Keratinocyte (primary cell): ENCODE results near the gene RUNX1. TPM values are rescaled to one million over a fixed set of nuclear protein-coding genes. Genes with fewer than 3 reads are reported as not detected.

Experiments used
- DNase-seq: peaks from one replicate; pipeline ENCODE4 v3.0.0-alpha.2; 2011; ENCODE audit warnings: low read depth, missing footprints, low spot score
- FAIRE-seq: peaks from 2 replicates; lab custom pipeline; 2011; peaks lifted over from hg19 to GRCh38; lab: Jason Lieb, UNC
- H2AFZ ChIP-seq: 2 replicates; pipeline ENCODE4 v1.6.0; 2012; ENCODE audit warnings: low read length, control low read depth, inconsistent platforms; ENCODE audit not compliant: control insufficient read depth
- H3K27ac ChIP-seq: 2 replicates; pipeline ENCODE4 v1.5.1; 2011; ENCODE audit warnings: low read length; ENCODE audit not compliant: control insufficient read depth, insufficient read depth
- H3K27me3 ChIP-seq: 3 replicates; pipeline ENCODE4 v1.6.0; 2011; ENCODE audit warnings: low read length; ENCODE audit not compliant: control insufficient read depth, insufficient read depth; ENCODE audit errors: extremely low read depth
- H3K36me3 ChIP-seq, 2 experiments: 2 replicates in 1 of 2; 3 replicates in 1 of 2; pipeline ENCODE4 v1.5.1; 2011; ENCODE audit warnings: low read length in 2 of 2, mild to moderate bottlenecking in 1 of 2; ENCODE audit not compliant: control insufficient read depth in 2 of 2, insufficient read depth in 2 of 2; ENCODE audit errors: extremely low read depth in 1 of 2
- H3K4me1 ChIP-seq: 3 replicates; pipeline ENCODE4 v1.5.1; 2011; ENCODE audit warnings: low read length; ENCODE audit not compliant: control insufficient read depth, insufficient read depth; ENCODE audit errors: extremely low read depth
- H3K4me2 ChIP-seq: 3 replicates; pipeline ENCODE4 v1.6.0; 2011; ENCODE audit warnings: low read depth, low read length; ENCODE audit not compliant: control insufficient read depth, insufficient read depth; ENCODE audit errors: extremely low read depth
- H3K4me3 ChIP-seq, 3 experiments: fragments of 200-600 bp in 1 of 3; sonication (generic) in 1 of 3; 2 replicates in 2 of 3; 3 replicates in 1 of 3; pipeline ENCODE4 v1.5.1; 2011 to 2016; ENCODE audit warnings: low read length in 3 of 3, mild to moderate bottlenecking in 3 of 3, control low read depth in 2 of 3, inconsistent platforms in 1 of 3, low read depth in 1 of 3, mixed read lengths in 1 of 3, mixed run types in 1 of 3, moderate library complexity in 1 of 3; ENCODE audit not compliant: control insufficient read depth in 2 of 3, insufficient read depth in 2 of 3; ENCODE audit errors: extremely low read depth in 1 of 3
- H3K79me2 ChIP-seq: 2 replicates; pipeline ENCODE4 v1.6.0; 2012; ENCODE audit warnings: low read length; ENCODE audit not compliant: control insufficient read depth, insufficient read depth
- H3K9ac ChIP-seq: 3 replicates; pipeline ENCODE4 v1.6.0; 2011; ENCODE audit warnings: low read length; ENCODE audit not compliant: control insufficient read depth, insufficient read depth; ENCODE audit errors: extremely low read depth
- H3K9me1 ChIP-seq: 3 replicates; pipeline ENCODE4 v1.6.0; 2011; ENCODE audit warnings: low read length; ENCODE audit not compliant: control insufficient read depth, insufficient read depth; ENCODE audit errors: extremely low read depth
- H3K9me3 ChIP-seq: 2 replicates; pipeline ENCODE4 v1.5.1; 2012; ENCODE audit warnings: low read depth, low read length; ENCODE audit not compliant: control insufficient read depth
- H4K20me1 ChIP-seq: 3 replicates; pipeline ENCODE4 v1.6.0; 2011; ENCODE audit warnings: low read length; ENCODE audit not compliant: control insufficient read depth, insufficient read depth; ENCODE audit errors: extremely low read depth
- EZH2 ChIP-seq: IDR thresholded peaks from one replicate; pipeline ENCODE4 v1.6.1; 2012; ENCODE audit warnings: inconsistent platforms, mild to moderate bottlenecking, low read length, moderate library complexity
- dilution Hi-C: fragments of 300-500 bp; cut with MboI; formaldehyde crosslinking; loops from one replicate; pipeline ENCODE4 v1.7.0; 2020; ENCODE audit warnings: low sequenced_read_pairs; ENCODE audit not compliant: extremely low pct_ligation_motif_present
- polyA plus RNA-seq, 5 experiments: library from polyadenylated mRNA; depleted of rRNA in 3 of 5; stranded (reverse) in 3 of 5; stranded (forward) in 1 of 5; unstranded in 1 of 5; fragments of >200 nt; gene quantifications; 1 replicate in 1 of 5; 2 replicates in 3 of 5; 3 replicates in 1 of 5; pipeline versions ENCODE4 v1.2.1 to v1.2.3, GENCODE V29; 2011 to 2012; ENCODE audit warnings: missing spikeins in 2 of 5, low read depth in 1 of 5, low replicate concordance in 1 of 5
- TF ChIP-seq, protein P1 (sequence below), 3 experiments: IDR thresholded peaks in 1 of 3; conservative IDR thresholded peaks in 1 of 3; optimal IDR thresholded peaks in 1 of 3; 2 replicates in 2 of 3; 3 replicates in 1 of 3; pipeline versions ENCODE3 to v1.5.1; 2011; ENCODE audit warnings: low read length in 3 of 3, mild to moderate bottlenecking in 3 of 3, moderate library complexity in 2 of 3, control low read depth in 1 of 3, inconsistent platforms in 1 of 3; ENCODE audit not compliant: insufficient read depth in 2 of 3; ENCODE audit errors: extremely low read depth in 1 of 3

Gene RUNX1
- polyA plus RNA-seq, 1 donor (not counting 4 experiments of a cell fraction or from before 2014, with no cell fraction given): 44.9 TPM

- dilution Hi-C loops: no loop called here
- Histone ChIP-seq H3K4me2 (peak overlapping the region; percentile 23), H3K4me3 (no peak overlapping the region), H3K9ac (no peak overlapping the region), H3K79me2 (no peaks in the 10 kb centered on the region), H3K9me1 (no peaks in the 10 kb centered on the region), H2AFZ (peak overlapping the region; percentile 17), H4K20me1 (no peaks in the 10 kb centered on the region), H3K9me3 (no peaks in the 10 kb centered on the region), H3K27me3 (no peaks in the 10 kb centered on the region), H3K36me3 (no peaks in the 10 kb centered on the region), H3K27ac (no peak overlapping the region), H3K4me1 (peaks cover 7% of the 10 kb centered on the region)
- DNase-seq (no peak), FAIRE-seq (peak; percentile 67)
- TF ChIP-seq, protein P1, sequence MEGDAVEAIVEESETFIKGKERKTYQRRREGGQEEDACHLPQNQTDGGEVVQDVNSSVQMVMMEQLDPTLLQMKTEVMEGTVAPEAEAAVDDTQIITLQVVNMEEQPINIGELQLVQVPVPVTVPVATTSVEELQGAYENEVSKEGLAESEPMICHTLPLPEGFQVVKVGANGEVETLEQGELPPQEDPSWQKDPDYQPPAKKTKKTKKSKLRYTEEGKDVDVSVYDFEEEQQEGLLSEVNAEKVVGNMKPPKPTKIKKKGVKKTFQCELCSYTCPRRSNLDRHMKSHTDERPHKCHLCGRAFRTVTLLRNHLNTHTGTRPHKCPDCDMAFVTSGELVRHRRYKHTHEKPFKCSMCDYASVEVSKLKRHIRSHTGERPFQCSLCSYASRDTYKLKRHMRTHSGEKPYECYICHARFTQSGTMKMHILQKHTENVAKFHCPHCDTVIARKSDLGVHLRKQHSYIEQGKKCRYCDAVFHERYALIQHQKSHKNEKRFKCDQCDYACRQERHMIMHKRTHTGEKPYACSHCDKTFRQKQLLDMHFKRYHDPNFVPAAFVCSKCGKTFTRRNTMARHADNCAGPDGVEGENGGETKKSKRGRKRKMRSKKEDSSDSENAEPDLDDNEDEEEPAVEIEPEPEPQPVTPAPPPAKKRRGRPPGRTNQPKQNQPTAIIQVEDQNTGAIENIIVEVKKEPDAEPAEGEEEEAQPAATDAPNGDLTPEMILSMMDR (optimal IDR thresholded peaks at IDR 0.05 in 1 of 3, IDR thresholded peaks at IDR 0.05 in 1 of 3, conservative IDR thresholded peaks at IDR 0.05 in 1 of 3; ENCODE audit: extremely low read depth in 1 of 3, insufficient read depth in 2 of 3, low read length in 3 of 3): no peak
- TF ChIP-seq EZH2: no peak
Observed at GRCh38 chr21:35014302-35015041, 34.6 kb downstream of the RUNX1 start.

GRCh38 chr21:35011681-35012080 is 37.4 kb downstream of the RUNX1 start:
- H3K4me3 ChIP-seq: no peak overlapping the region
- dilution Hi-C loops: no loop called here
- H3K27ac ChIP-seq: no peak overlapping the region
- no peak overlapping the region for H3K9ac ChIP-seq
- no peaks in the 10 kb centered on the region for H3K9me3 ChIP-seq
- H3K36me3 ChIP-seq: no peaks in the 10 kb centered on the region
- DNase-seq: no peak
- peaks cover 7% of the 10 kb centered on the region for H3K4me1 ChIP-seq
- no peak overlapping the region for H2AFZ ChIP-seq
- H3K27me3 ChIP-seq: no peaks in the 10 kb centered on the region
- no peaks in the 10 kb centered on the region for H3K79me2 ChIP-seq
- TF ChIP-seq, protein P1 (optimal IDR thresholded peaks at IDR 0.05 in 1 of 3, IDR thresholded peaks at IDR 0.05 in 1 of 3, conservative IDR thresholded peaks at IDR 0.05 in 1 of 3; ENCODE audit: extremely low read depth in 1 of 3, insufficient read depth in 2 of 3, low read length in 3 of 3): no peak
- TF ChIP-seq EZH2: no peak
- H3K4me2 ChIP-seq: no peak overlapping the region
- no peak for FAIRE-seq
- no peaks in the 10 kb centered on the region for H4K20me1 ChIP-seq
- H3K9me1 ChIP-seq: no peaks in the 10 kb centered on the region
